Epithelial cell of esophagus (primary cell): ENCODE results near the gene PRKAR2A.
"Not testable (repeated sequence)": the region's sequence is repeated elsewhere in the genome, so short reads cannot be mapped to it uniquely, and the experiment has no call there.

Experiments used
- DNase-seq: peaks from one replicate; pipeline ENCODE4 v3.0.0; 2010; ENCODE audit warnings: low read depth
- H3K4me3 ChIP-seq: 2 replicates; pipeline ENCODE4 v1.5.1; 2011; ENCODE audit warnings: mild to moderate bottlenecking, low read length, control low read depth
- TF ChIP-seq, protein P1 (sequence below): IDR thresholded peaks from 2 replicates; pipeline ENCODE4 v1.5.1; 2011; ENCODE audit warnings: low read depth, mild to moderate bottlenecking, low read length, control low read depth, inconsistent platforms; ENCODE audit not compliant: insufficient read depth; ENCODE audit errors: missing control alignments

PRKAR2A gene

DNA sequence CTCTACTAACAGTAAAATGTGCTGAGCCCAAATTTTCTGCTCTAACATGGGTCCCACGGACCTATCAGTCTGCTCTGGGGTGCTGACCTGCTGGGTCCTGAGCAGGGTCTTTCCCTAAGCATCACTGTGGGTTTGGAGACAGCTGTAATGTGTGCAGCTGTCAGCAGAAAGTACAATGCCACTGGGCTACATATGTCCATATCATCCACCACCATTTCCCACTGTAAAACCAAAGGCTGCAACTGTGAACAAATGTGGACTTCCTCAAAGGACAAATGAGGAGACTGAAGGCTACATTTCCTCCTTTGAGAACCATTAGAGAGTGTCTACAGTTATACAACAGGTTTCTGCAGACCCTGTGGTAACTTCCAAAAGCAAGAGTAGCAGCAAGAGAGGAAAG is 96.8 kb downstream of the PRKAR2A start:
- H3K4me3 ChIP-seq = no peak overlapping the region
- TF ChIP-seq, protein P1, sequence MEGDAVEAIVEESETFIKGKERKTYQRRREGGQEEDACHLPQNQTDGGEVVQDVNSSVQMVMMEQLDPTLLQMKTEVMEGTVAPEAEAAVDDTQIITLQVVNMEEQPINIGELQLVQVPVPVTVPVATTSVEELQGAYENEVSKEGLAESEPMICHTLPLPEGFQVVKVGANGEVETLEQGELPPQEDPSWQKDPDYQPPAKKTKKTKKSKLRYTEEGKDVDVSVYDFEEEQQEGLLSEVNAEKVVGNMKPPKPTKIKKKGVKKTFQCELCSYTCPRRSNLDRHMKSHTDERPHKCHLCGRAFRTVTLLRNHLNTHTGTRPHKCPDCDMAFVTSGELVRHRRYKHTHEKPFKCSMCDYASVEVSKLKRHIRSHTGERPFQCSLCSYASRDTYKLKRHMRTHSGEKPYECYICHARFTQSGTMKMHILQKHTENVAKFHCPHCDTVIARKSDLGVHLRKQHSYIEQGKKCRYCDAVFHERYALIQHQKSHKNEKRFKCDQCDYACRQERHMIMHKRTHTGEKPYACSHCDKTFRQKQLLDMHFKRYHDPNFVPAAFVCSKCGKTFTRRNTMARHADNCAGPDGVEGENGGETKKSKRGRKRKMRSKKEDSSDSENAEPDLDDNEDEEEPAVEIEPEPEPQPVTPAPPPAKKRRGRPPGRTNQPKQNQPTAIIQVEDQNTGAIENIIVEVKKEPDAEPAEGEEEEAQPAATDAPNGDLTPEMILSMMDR = no peak
- no peak for DNase-seq

DNA sequence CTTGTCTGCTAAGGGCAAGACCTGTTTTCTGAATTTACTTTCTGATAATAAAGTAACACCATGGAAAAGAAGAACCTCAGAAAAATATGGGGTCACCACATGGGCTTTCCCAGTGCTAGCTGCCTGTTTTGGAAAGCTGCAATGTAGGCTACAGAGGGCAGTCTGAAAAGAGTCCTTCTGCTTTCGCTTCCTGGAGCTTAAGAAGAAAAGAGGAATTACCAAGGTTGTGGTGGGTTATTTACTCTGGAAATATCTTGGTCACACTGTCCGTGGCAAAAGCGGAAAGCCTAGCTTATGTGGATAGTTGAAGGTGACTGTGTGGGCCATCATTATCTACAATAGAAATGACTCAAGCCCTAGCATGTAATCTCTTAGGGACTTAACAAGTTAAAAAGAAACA is 98.9 kb downstream of the PRKAR2A start:
- no peak overlapping the region for H3K4me3 ChIP-seq
- DNase-seq = no peak
- TF ChIP-seq, protein P1 = no peak

DNA sequence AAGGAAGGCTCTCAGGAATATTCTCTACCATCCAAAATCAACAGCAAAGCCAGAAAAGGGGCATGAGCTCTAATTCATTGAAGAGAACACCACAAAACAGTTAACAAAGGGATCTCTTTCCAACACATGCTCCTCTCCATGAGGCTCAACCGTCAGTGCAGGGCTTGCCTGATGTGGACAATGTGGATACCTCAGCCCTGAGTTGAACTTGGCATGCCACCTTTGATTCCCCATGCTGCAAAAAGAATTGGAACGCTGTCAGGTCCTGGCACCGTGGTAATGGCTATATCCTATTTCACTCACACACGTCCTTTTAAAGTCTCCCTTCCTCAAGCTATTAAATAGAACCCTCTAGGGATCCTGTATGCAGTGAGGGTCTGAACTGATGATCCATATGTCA is 100.0 kb downstream of the PRKAR2A start:
- no peak for DNase-seq
- H3K4me3 ChIP-seq = no peak overlapping the region
- TF ChIP-seq, protein P1 = no peak

DNA sequence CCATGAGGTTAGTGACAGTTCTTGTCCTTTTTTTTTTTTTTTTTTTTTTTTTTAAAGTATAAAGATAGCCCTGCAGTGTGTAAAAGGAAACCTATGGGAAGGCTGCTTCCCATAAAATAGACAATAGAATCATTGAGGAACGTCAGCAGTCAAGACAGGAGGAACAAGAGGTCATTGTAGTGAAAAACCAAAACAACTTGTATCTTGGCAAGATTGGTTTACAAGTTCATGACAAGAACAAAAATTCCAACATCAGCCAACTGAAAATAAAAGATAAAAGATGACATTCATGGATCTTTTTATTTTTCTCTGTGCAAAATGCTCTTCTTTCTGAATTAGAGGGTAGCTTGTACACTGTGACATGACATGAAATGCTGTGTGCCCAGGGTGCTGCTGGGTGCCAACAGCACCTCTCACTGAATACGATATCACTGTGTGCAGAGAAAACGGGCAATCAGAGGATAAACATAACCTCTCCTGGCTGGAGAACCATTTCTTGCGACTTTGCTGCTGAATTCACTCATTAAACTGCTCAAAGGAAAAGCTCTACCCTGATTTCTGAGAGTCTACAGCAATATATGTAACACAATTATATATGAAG is 100.6 kb downstream of the PRKAR2A start:
- no peak overlapping the region for H3K4me3 ChIP-seq
- TF ChIP-seq, protein P1 = no peak
- no peak for DNase-seq

DNA sequence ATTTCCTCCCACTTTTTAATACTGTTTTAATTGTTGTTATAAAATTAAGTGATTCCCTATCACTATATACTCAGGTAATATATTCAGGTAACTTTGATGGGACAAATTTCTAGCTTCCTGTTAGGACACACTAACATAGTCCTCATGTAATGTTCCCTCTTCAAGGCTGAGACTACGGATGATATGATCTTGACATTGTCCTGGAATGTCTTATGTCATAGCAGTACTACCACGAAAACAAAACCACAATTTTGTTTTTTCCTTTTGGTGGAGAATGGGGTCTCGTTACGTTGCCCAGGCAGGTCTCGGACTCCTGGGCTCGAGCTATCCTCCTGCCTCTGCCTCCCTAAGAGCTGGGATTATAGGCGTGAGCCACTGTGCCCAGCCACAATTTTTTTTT is 103.9 kb downstream of the PRKAR2A start:
- TF ChIP-seq, protein P1 = no peak
- no peak for DNase-seq
- no peak overlapping the region for H3K4me3 ChIP-seq

DNA sequence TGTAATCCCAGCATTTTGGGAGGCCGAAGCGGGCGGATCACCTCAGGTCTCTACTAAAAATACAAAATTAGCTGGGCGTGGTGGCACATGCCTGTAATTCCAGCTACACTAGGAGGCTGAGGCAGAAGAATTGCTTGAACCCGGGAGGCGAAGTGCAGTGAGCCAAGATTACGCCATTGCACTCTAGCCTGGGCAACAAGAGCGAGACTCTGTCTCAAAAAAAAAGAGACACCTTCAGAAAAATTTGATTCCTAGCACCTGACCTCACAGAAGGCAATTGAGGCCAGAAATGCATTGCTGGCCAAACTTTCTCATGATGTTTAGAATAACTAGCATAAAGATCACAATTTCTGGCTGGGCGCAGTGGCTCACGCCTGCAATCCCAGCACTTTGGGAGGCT is 106.4 kb downstream of the PRKAR2A start:
- DNase-seq, H3K4me3 ChIP-seq: not testable (repeated sequence)

DNA sequence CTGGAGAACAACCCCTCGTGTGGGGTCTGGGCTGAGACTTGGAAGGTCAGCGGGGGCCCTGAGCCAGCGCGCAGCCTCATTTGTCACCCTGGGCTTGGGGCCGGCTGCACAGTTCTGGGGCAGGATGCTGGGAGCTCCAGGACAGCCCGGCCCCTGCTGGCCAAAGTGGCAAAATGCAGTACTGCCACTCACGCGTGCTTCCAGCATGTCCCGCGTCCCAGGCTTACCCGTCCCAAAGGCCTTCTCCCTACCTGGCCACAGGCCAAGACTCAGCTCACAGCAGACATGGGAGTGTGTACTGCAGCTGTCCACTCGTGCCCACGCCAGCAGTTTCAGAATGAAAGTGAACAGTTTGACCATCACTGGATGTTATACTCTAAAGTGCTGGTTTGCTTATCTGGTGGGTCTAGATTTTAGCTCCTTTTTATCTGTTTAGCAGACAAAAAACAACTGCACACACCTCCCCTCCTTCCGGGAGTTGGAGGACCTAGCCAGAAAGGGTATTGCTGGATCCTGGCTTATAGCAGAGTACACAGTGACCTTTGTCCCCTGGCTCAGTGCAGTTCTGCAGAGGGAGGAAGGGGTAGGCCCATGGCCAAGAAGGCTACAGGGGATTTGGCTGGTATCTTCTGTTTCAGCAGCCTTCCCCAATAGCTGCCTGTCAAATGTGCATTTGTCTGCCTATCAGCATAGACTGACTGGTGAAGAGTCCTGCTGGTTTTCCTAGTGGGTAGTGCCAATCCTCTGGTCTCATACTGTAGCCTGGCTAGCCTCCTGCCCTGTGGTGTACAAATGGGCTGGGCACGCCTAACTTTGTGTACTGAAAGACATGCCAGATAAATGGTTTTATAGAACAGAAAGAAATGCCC is 107.5 kb downstream of the PRKAR2A start:
- TF ChIP-seq, protein P1 = peak; percentile 80
- DNase-seq = peak; percentile 75
- no peak overlapping the region for H3K4me3 ChIP-seq
